RWPE1 (cell line): Measurements from ENCODE around the gene SAMD4A.

Experiments
- CTCF ChIA-PET: fragments of 350-600 bp; sonication (Branson Sonifier 250); formaldehyde crosslinking; extraction: SDS; loops from one replicate; lab custom pipeline; 2021; lab: Yijun Ruan, JAX
- POLR2A ChIA-PET: fragments of 400-600 bp; formaldehyde crosslinking; extraction: SDS; loops from one replicate; lab custom pipeline; 2020; ENCODE audit warnings: antibody characterized with exemption; ENCODE audit not compliant: low non-redundant PET; lab: Yijun Ruan, JAX
- DNase-seq: peaks from one replicate; pipeline ENCODE4 v3.0.0; 2012; ENCODE audit warnings: low spot score
- H3K27ac ChIP-seq: fragments of 450-650 bp; 2 replicates; pipeline ENCODE4 v1.5.1; 2017
- CTCF ChIP-seq: fragments of 450-650 bp; conservative IDR thresholded peaks from 2 replicates; pipeline ENCODE4 v1.5.1; 2017; ENCODE audit warnings: low read depth, mild to moderate bottlenecking

SAMD4A gene

GRCh38 chr14:54646626-54647025 lies 79.7 kb downstream of the SAMD4A start:
- no peak for DNase-seq
- ChIA-PET CTCF (no interaction called here), POLR2A (no interaction called here)
- TF ChIP-seq CTCF: no peak
- H3K27ac ChIP-seq: no peak overlapping the region

DNA sequence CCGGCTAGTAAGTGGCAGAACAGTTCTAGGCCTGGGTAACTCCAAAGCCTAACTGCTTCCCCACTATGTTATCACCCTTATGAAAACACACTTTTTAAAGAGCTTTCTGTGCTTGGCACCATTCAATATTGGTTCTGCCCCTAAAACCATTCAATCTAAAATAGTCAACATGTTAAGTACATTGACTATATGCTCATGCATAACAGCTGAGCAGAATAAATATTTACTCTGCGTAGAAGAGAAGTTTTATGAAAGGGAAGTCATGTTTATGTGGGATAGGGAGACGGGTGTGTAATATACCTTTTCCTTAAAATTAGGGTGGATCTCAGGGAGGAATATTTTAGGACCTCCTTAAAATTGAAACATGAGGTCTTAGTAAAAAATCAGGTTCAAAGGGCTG lies 80.5 kb downstream of the SAMD4A start:
- ChIA-PET CTCF (no interaction called here), POLR2A (no interaction called here)
- DNase-seq: no peak
- TF ChIP-seq CTCF: no peak
- no peak overlapping the region for H3K27ac ChIP-seq

- H3K27ac ChIP-seq: no peak overlapping the region
- POLR2A ChIA-PET: no interaction called here
- CTCF ChIA-PET: no interaction called here
- no peak for TF ChIP-seq CTCF
- DNase-seq: no peak
Observed at GRCh38 chr14:54649056-54649455, 82.1 kb downstream of the SAMD4A start.

DNA sequence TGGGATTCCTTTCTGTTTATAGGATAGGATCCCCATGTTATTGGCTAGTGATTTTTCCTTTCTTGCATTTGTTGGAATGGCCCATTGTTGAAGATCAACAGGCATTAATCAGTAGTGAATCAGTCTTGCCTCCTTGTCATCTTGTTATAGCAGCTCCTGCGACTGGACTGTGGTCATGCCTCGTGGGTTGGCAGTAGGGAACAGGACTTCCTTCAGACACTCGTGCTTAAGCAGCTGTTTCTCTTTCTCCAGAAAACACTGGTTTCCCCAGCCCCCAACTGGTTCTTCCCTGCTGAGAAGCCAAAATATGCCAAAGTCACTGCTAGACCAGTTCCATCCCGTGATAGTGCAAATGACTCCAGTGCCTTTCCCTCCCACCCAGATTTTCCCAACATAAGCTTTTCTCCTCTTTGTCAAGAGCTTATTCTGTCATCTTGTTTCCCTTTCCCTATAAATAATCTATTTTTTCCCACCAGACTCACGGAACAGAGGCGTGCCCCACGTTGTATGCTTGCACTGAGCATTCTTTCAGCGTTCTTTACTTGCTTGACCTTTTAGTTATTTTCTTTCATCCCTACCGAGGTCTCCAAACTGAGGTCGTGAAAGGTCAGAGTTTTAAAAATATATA lies 83.5 kb downstream of the SAMD4A start:
- no peak for DNase-seq
- peak overlapping the region; percentile 41; the same call in 1 of the 2 replicates for H3K27ac ChIP-seq
- POLR2A ChIA-PET: no interaction called here
- TF ChIP-seq CTCF: no peak
- CTCF ChIA-PET: interaction anchor here (0.5 to 1.1 kb wide), 4 partner anchors 12 to 84 kb away, joined by 3 to 4 read pairs (median 4); partner anchors contain the start of gene SAMD4A

DNA sequence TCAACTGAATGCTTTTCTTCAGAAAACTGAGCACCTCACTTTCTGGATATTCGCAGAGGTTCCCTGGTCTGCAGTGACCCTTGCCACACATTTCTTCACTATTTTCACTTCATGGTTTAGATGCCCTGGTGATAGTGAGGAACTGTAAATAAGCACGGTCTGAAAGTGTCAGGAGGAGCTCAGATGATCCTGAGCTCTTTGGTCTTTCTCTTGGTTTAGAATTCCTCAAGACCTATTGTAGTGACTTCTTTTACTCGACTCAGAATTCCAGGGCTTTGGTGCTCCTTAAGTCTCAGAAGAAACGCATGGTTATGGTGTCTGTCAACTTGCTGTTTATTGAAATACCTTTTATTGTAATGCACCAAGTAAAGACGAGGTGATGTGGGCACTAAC lies 84.0 kb downstream of the SAMD4A start:
- ChIA-PET POLR2A (no interaction called here), CTCF (interaction anchor here (0.5 kb wide), 1 partner anchor 67 kb away, joined by 3 read pairs; no protein-coding TSS in a partner anchor)
- DNase-seq: no peak
- H3K27ac ChIP-seq: no peak overlapping the region
- TF ChIP-seq CTCF: no peak

DNA sequence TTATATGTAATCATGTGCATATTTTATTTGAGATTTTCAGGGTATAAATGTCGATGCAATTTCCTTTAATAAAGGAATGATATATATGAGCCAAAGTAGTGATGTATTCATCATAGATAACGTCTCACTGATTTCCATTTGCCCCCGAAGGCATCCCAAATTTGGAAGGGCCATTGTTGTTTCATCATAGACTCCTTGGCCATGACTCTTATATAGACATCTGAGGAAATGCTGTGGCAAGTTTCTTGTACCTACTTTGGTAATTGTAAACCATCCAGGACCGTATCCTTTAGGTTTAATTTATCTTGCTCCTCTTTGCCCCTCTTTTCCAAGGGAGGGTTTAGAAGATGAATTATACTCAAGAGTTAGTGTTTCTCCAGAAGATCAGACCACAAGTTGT lies 84.7 kb downstream of the SAMD4A start:
- ChIA-PET POLR2A (no interaction called here), CTCF (interaction anchor here (0.6 to 1.1 kb wide), 2 partner anchors 40 to 71 kb away, joined by 3 to 5 read pairs; no protein-coding TSS in a partner anchor)
- TF ChIP-seq CTCF: no peak
- peak overlapping the region; percentile 81; the same call in 1 of the 2 replicates for H3K27ac ChIP-seq
- no peak for DNase-seq
